Right lobe of liver (tissue), 6 donors: ENCODE measurements around the gene KCNB1. TPM values are rescaled to one million over a fixed set of nuclear protein-coding genes. Genes with fewer than 3 reads are reported as not detected.

Source experiments
- ATAC-seq, 4 donors: fragments of 200-7000 bp; cut with Tn5 transposase; one replicate each; pipeline ENCODE4 v1.9.1; 2020; ENCODE audit warnings: mild to moderate bottlenecking in 4 of 4, moderate library complexity in 4 of 4
- DNase-seq, 3 donors: peaks; one replicate each; pipeline ENCODE4 v3.0.0-alpha.2; 2020
- H3K27ac ChIP-seq, 3 donors: fragments of 200-600 bp; one replicate each; pipeline ENCODE4 v1.8.0; 2022
- H3K27me3 ChIP-seq, 2 donors: fragments of 200-600 bp; one replicate each; pipeline ENCODE4 v1.8.0; 2022
- H3K36me3 ChIP-seq, 4 donors: fragments of 200-600 bp; sonication (generic) in 1 of 4; one replicate each; pipeline versions ENCODE4 v1.5.1 to v1.8.0; 2017 to 2022; ENCODE audit warnings: control low read depth in 1 of 4
- H3K4me1 ChIP-seq, 4 donors: fragments of 200-600 bp; sonication (generic) in 1 of 4; one replicate each; pipeline versions ENCODE4 v1.5.1 to v1.8.0; 2017 to 2022; ENCODE audit warnings: control low read depth in 1 of 4
- H3K4me3 ChIP-seq, 3 donors: fragments of 200-600 bp; one replicate each; pipeline ENCODE4 v1.8.0; 2022
- H3K9me3 ChIP-seq, 4 donors: fragments of 200-600 bp; sonication (generic) in 1 of 4; one replicate each; pipeline versions ENCODE4 v1.5.1 to v1.8.0; 2017 to 2022; ENCODE audit warnings: control low read depth in 1 of 4
- POLR2A ChIP-seq: fragments of 450-650 bp; IDR thresholded peaks from one replicate; pipeline ENCODE4 v1.6.1; 2017; ENCODE audit warnings: antibody characterized with exemption, mild to moderate bottlenecking
- WGBS: methylation state at CpG from one replicate; pipeline ENCODE4 v1.1.6; 2018; ENCODE audit warnings: low coverage, low lambda C conversion rate; ENCODE audit not compliant: insufficient coverage; ENCODE audit errors: missing lambda C conversion rate; 5-methylcytosine and 5-hydroxymethylcytosine counted together
- intact Hi-C, 2 donors: fragments of 100-400 bp; cut with DNase I; formaldehyde crosslinking; loops; one replicate each; pipeline versions ENCODE4 v1.11.2 to v1.14.1; 2022
- total RNA-seq, 6 experiments: library from RNA; depleted of rRNA in 2 of 6; stranded (reverse); fragments of >200 nt in 2 of 6; fragmentation: NEBNext Ultra II Directional in 3 of 6; extraction: Animal tissue kit (Norgen Biotek cat#: 25700) in 3 of 6; gene quantifications; one replicate each; pipeline versions ENCODE4 v1.1.0 to v1.2.4, GENCODE V29; 2016 to 2023
- TF ChIP-seq, protein P1 (sequence below), 4 donors: fragments of 200-600 bp in 3 of 4; fragments of 450-650 bp in 1 of 4; IDR thresholded peaks; one replicate each; pipeline versions ENCODE4 v1.5.1 to v1.8.0; 2016 to 2022; ENCODE audit warnings: antibody characterized with exemption in 4 of 4, mild to moderate bottlenecking in 2 of 4
- donor health status: DM: no; HTN: yes; CAD: no.
- donor health status: DM: no; HTN: no; CAD: no.
- donor health status: DM: no; HTN: no; CAD: no.
- donor health status: DM: no; HTN: yes; CAD: no.
- donor health status: DM: no; HTN: yes; CAD: no.

Gene KCNB1
- total RNA-seq, 6 experiments from 2014 or later, result 1.5 to 8.2 (median 3.8) TPM

GRCh38 chr20:49523767-49524360 lies 41.4 kb upstream of the KCNB1 start:
- ATAC-seq, result peak in 1 of 4 donors; percentile 18
- Histone ChIP-seq H3K27ac (no peak overlapping the region), H3K9me3 (no peaks in the 10 kb centered on the region), H3K4me3 (no peak overlapping the region), H3K27me3 (no peaks in the 10 kb centered on the region), H3K4me1 (no peaks in the 10 kb centered on the region), H3K36me3 (no peaks in the 10 kb centered on the region)
- DNase-seq, result no peak
- intact Hi-C loops, result no loop called here
- TF ChIP-seq POLR2A, result no peak
- TF ChIP-seq, protein P1, sequence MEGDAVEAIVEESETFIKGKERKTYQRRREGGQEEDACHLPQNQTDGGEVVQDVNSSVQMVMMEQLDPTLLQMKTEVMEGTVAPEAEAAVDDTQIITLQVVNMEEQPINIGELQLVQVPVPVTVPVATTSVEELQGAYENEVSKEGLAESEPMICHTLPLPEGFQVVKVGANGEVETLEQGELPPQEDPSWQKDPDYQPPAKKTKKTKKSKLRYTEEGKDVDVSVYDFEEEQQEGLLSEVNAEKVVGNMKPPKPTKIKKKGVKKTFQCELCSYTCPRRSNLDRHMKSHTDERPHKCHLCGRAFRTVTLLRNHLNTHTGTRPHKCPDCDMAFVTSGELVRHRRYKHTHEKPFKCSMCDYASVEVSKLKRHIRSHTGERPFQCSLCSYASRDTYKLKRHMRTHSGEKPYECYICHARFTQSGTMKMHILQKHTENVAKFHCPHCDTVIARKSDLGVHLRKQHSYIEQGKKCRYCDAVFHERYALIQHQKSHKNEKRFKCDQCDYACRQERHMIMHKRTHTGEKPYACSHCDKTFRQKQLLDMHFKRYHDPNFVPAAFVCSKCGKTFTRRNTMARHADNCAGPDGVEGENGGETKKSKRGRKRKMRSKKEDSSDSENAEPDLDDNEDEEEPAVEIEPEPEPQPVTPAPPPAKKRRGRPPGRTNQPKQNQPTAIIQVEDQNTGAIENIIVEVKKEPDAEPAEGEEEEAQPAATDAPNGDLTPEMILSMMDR (IDR thresholded peaks at IDR 0.05), result no peak
- 73% methylated on average over 3 of the region's 8 CpGs for WGBS

GRCh38 chr20:49521356-49521755 lies 38.9 kb upstream of the KCNB1 start:
- H3K4me3 ChIP-seq, result no peak overlapping the region
- no peaks in the 10 kb centered on the region for H3K4me1 ChIP-seq
- no peak overlapping the region for H3K27ac ChIP-seq
- no peaks in the 10 kb centered on the region for H3K27me3 ChIP-seq
- no peak for TF ChIP-seq POLR2A
- TF ChIP-seq, protein P1 (IDR thresholded peaks at IDR 0.05), result no peak
- intact Hi-C loops, result no loop called here
- H3K36me3 ChIP-seq, result no peaks in the 10 kb centered on the region
- ATAC-seq (no peak), DNase-seq (no peak)
- WGBS, result 49% methylated on average over 2 of the region's 4 CpGs
- H3K9me3 ChIP-seq, result no peaks in the 10 kb centered on the region

- H3K27ac ChIP-seq, result no peak overlapping the region
- 88% methylated on average over 5 of the region's 5 CpGs for WGBS
- no peaks in the 10 kb centered on the region for H3K4me1 ChIP-seq
- DNase-seq (no peak), ATAC-seq (no peak)
- no peaks in the 10 kb centered on the region for H3K9me3 ChIP-seq
- H3K4me3 ChIP-seq, result no peak overlapping the region
- no peaks in the 10 kb centered on the region for H3K27me3 ChIP-seq
- TF ChIP-seq, protein P1 (IDR thresholded peaks at IDR 0.05), result no peak
- no peak for TF ChIP-seq POLR2A
- intact Hi-C loops, result no loop called here
- H3K36me3 ChIP-seq, result no peaks in the 10 kb centered on the region
Measured at GRCh38 chr20:49519777-49520359, 37.4 kb upstream of the KCNB1 start.

- Histone ChIP-seq H3K4me3 (no peak overlapping the region), H3K27me3 (no peaks in the 10 kb centered on the region), H3K36me3 (no peaks in the 10 kb centered on the region), H3K9me3 (no peaks in the 10 kb centered on the region), H3K4me1 (no peaks in the 10 kb centered on the region), H3K27ac (no peak overlapping the region)
- ATAC-seq (no peak), DNase-seq (no peak)
- intact Hi-C loops, result no loop called here
- WGBS, result 53% methylated on average over 4 of the region's 4 CpGs
- no peak for TF ChIP-seq POLR2A
- TF ChIP-seq, protein P1 (IDR thresholded peaks at IDR 0.05), result no peak
Measured at GRCh38 chr20:49519212-49519712, 36.8 kb upstream of the KCNB1 start.
